Measurements from ENCODE around the gene TOX2. TPM values are rescaled to one million over a fixed set of nuclear protein-coding genes. Genes with fewer than 3 reads are reported as not detected.

Gene TOX2
- total and polyA plus RNA-seq, 2 donors from 2014 or later = 4.7 to 5.9 TPM

GRCh38 chr20:43958626-43959025 is 44.0 kb downstream of the TOX2 start:
- intact Hi-C loops (cut with DNase I) = no loop called here
- FAIRE-seq = no peak

GRCh38 chr20:43959079-43959919 is 44.6 kb downstream of the TOX2 start:
- no peaks in the 10 kb centered on the region for H3K36me3 ChIP-seq (ENCODE audit: control insufficient read depth in 2 of 3, insufficient read depth in 3 of 3, low read length in 3 of 3)
- peaks cover 0 to 9% (median 4%) of the 10 kb centered on the region in 3 donors for H3K4me1 ChIP-seq (ENCODE audit: control insufficient read depth in 2 of 3, insufficient read depth in 2 of 3, low read depth in 1 of 3, low read length in 3 of 3)
- TF ChIP-seq CTCF (IDR thresholded peaks at IDR 0.05; ENCODE audit: borderline replicate concordance, extremely low read depth, insufficient read depth) = no peak
- DNase-seq (no peak), FAIRE-seq (no peak)
- no peaks in the 10 kb centered on the region for H3K9me3 ChIP-seq (ENCODE audit: control insufficient read depth in 2 of 3, insufficient read depth in 1 of 3, low read length in 3 of 3)
- intact Hi-C loops (cut with DNase I) = no loop called here
- H3K9ac ChIP-seq (ENCODE audit: low read length in 3 of 3) = no peak overlapping the region
- H3K27me3 ChIP-seq (ENCODE audit: control insufficient read depth, insufficient read depth, low read length) = no peaks in the 10 kb centered on the region
- H3K4me3 ChIP-seq (ENCODE audit: low read length in 3 of 3) = no peak overlapping the region
- no peak overlapping the region for H3K27ac ChIP-seq (ENCODE audit: low read depth in 2 of 2, low read length in 2 of 2)

More at GRCh38 chr20:43958626-43959025, 44.0 kb downstream of the TOX2 start:
- DNase-seq = no peak
- TF ChIP-seq CTCF (IDR thresholded peaks at IDR 0.05; ENCODE audit: borderline replicate concordance, extremely low read depth, insufficient read depth) = no peak
- H3K4me3 ChIP-seq (ENCODE audit: low read length in 3 of 3) = no peak overlapping the region
- H3K36me3 ChIP-seq (ENCODE audit: control insufficient read depth in 2 of 3, insufficient read depth in 3 of 3, low read length in 3 of 3) = no peaks in the 10 kb centered on the region
- H3K27ac ChIP-seq (ENCODE audit: low read depth in 2 of 2, low read length in 2 of 2) = no peak overlapping the region
- H3K4me1 ChIP-seq (ENCODE audit: control insufficient read depth in 2 of 3, insufficient read depth in 2 of 3, low read depth in 1 of 3, low read length in 3 of 3) = peaks cover 0 to 9% (median 4%) of the 10 kb centered on the region in 3 donors
- H3K27me3 ChIP-seq (ENCODE audit: control insufficient read depth, insufficient read depth, low read length) = no peaks in the 10 kb centered on the region
- H3K9ac ChIP-seq (ENCODE audit: low read length in 3 of 3) = no peak overlapping the region
- H3K9me3 ChIP-seq (ENCODE audit: control insufficient read depth in 2 of 3, insufficient read depth in 1 of 3, low read length in 3 of 3) = no peaks in the 10 kb centered on the region

- Histone ChIP-seq H3K27ac (ENCODE audit: low read depth in 2 of 2, low read length in 2 of 2) (no peak overlapping the region), H3K4me3 (ENCODE audit: low read length in 3 of 3) (no peak overlapping the region), H3K4me1 (ENCODE audit: control insufficient read depth in 2 of 3, insufficient read depth in 2 of 3, low read depth in 1 of 3, low read length in 3 of 3) (peaks cover 0 to 9% (median 3%) of the 10 kb centered on the region in 3 donors), H3K27me3 (ENCODE audit: control insufficient read depth, insufficient read depth, low read length) (no peaks in the 10 kb centered on the region), H3K9me3 (ENCODE audit: control insufficient read depth in 2 of 3, insufficient read depth in 1 of 3, low read length in 3 of 3) (no peaks in the 10 kb centered on the region), H3K36me3 (ENCODE audit: control insufficient read depth in 2 of 3, insufficient read depth in 3 of 3, low read length in 3 of 3) (no peaks in the 10 kb centered on the region), H3K9ac (ENCODE audit: low read length in 3 of 3) (no peak overlapping the region)
- DNase-seq = no peak
- no peak for FAIRE-seq
- no peak for TF ChIP-seq CTCF (IDR thresholded peaks at IDR 0.05; ENCODE audit: borderline replicate concordance, extremely low read depth, insufficient read depth)
- intact Hi-C loops (cut with DNase I) = no loop called here
Measured at GRCh38 chr20:43959920-43960227, 45.2 kb downstream of the TOX2 start.
